Caco-2 (cell line): Measurements from ENCODE around the gene PDE3B. TPM values are rescaled to one million over a fixed set of nuclear protein-coding genes. Genes with fewer than 3 reads are reported as not detected.

Experiments used
- BruUV-seq: library from RNA; stranded (reverse); fragments of 400-500 nt; replicated peaks from 2 replicates; lab custom pipeline; 2021; lab: Mats Ljungman, UMichigan
- CTCF ChIA-PET: fragments of 300-600 bp; sonication (Branson Sonifier 250); formaldehyde crosslinking; loops from one replicate; lab custom pipeline; 2022; ENCODE audit warnings: antibody characterized with exemption; lab: Charles Lee
- POLR2A ChIA-PET: fragments of 300-600 bp; sonication (Branson Sonifier 250); formaldehyde crosslinking; loops from one replicate; lab custom pipeline; 2022; ENCODE audit warnings: antibody characterized with exemption; lab: Charles Lee
- DNase-seq, 2 experiments: peaks; one replicate each; pipeline versions ENCODE4 v3.0.0 to v3.0.0-alpha.2; 2020 to 2022
- H3K27me3 ChIP-seq: replicated peaks from 2 replicates; pipeline ENCODE4 v1.6.0; 2011; ENCODE audit warnings: low read length; ENCODE audit not compliant: control insufficient read depth, insufficient read depth
- H3K36me3 ChIP-seq: 2 replicates; pipeline ENCODE4 v1.5.1; 2011; ENCODE audit warnings: low read length; ENCODE audit not compliant: control insufficient read depth, insufficient read depth
- H3K4me1 ChIP-seq: fragments of 250-450 bp; sonication (Bioruptor Pico); 2 replicates; pipeline ENCODE4 v1.5.1; 2020; ENCODE audit warnings: mild to moderate bottlenecking
- H3K4me3 ChIP-seq: 2 replicates; pipeline ENCODE4 v1.5.1; 2011; ENCODE audit warnings: low read depth, mild to moderate bottlenecking, control low read depth, low read length
- H3K9me3 ChIP-seq: fragments of 250-450 bp; sonication (Bioruptor Pico); 2 replicates; pipeline ENCODE4 v1.5.1; 2020; ENCODE audit warnings: mild to moderate bottlenecking, moderate library complexity
- H3K27ac Mint-ChIP-seq: one replicate; pipeline ENCODE4 v1.8.0; 2022; ENCODE audit warnings: mixed read lengths; ENCODE audit not compliant: unreplicated experiment
- H3K27me3 Mint-ChIP-seq: one replicate; pipeline ENCODE4 v1.8.0; 2022; ENCODE audit warnings: mixed read lengths; ENCODE audit not compliant: insufficient read depth, unreplicated experiment
- H3K36me3 Mint-ChIP-seq: one replicate; pipeline ENCODE4 v1.8.0; 2022; ENCODE audit warnings: mild to moderate bottlenecking, mixed read lengths; ENCODE audit not compliant: insufficient read depth, unreplicated experiment
- H3K4me1 Mint-ChIP-seq: one replicate; pipeline ENCODE4 v1.8.0; 2022; ENCODE audit warnings: low read depth, mixed read lengths; ENCODE audit not compliant: unreplicated experiment
- H3K4me3 Mint-ChIP-seq: one replicate; pipeline ENCODE4 v1.8.0; 2022; ENCODE audit warnings: mild to moderate bottlenecking, moderate library complexity, mixed read lengths; ENCODE audit not compliant: unreplicated experiment
- H3K9me3 Mint-ChIP-seq: one replicate; pipeline ENCODE4 v1.8.0; 2022; ENCODE audit warnings: mixed read lengths; ENCODE audit not compliant: unreplicated experiment
- CTCF ChIP-seq, 2 experiments: fragments of 200-600 bp in 1 of 2; IDR thresholded peaks; 1 replicate in 1 of 2; 2 replicates in 1 of 2; pipeline versions ENCODE4 v1.5.1 to v1.8.0; 2011 to 2022; ENCODE audit warnings: antibody characterized with exemption in 1 of 2, control low read depth in 1 of 2, inconsistent platforms in 1 of 2, low read depth in 1 of 2, low read length in 1 of 2, mild to moderate bottlenecking in 1 of 2, moderate library complexity in 1 of 2; ENCODE audit not compliant: insufficient read depth in 1 of 2, severe bottlenecking in 1 of 2, unreplicated experiment in 1 of 2
- intact Hi-C: fragments of 100-400 bp; cut with micrococcal nuclease; formaldehyde crosslinking; loops from one replicate; pipeline ENCODE4 v1.10.0; 2022; ENCODE audit not compliant: unreplicated experiment
- total RNA-seq: library from RNA; stranded (reverse); gene quantifications from 2 replicates; pipeline ENCODE4 v1.2.3, GENCODE V29; 2022

PDE3B gene
- total RNA-seq, 1 experiment from 2014 or later = 21.8 TPM

- no peaks in the 10 kb centered on the region for H3K9me3 Mint-ChIP-seq
Observed at GRCh38 chr11:14644226-14645014, 816 bp downstream of the PDE3B start.

GRCh38 chr11:14645015-14645912 is 1.7 kb downstream of the PDE3B start:
- Histone ChIP-seq H3K4me3 (peak overlapping the region; percentile 97), H3K4me1 (peaks cover 17% of the 10 kb centered on the region; the same call in 1 of the 2 replicates), H3K36me3 (no peaks in the 10 kb centered on the region), H3K9me3 (no peaks in the 10 kb centered on the region), H3K27me3 (no peaks in the 10 kb centered on the region; the same call in 1 of the 2 replicates)
- no peak for DNase-seq
- peak overlapping the region; percentile 65 for H3K4me3 Mint-ChIP-seq
- peak overlapping the region; percentile 62 for H3K27ac Mint-ChIP-seq
- H3K4me1 Mint-ChIP-seq = peaks cover 8% of the 10 kb centered on the region
- TSS peak; percentile 52 for BruUV-seq
- no peaks in the 10 kb centered on the region for H3K9me3 Mint-ChIP-seq
- H3K27me3 Mint-ChIP-seq = no peaks in the 10 kb centered on the region
- no peak for TF ChIP-seq CTCF (IDR thresholded peaks at IDR 0.05; ENCODE audit: insufficient read depth in 1 of 2, low read depth in 1 of 2, low read length in 1 of 2, severe bottlenecking in 1 of 2, unreplicated experiment in 1 of 2)
- intact Hi-C loops = loop anchor here (10.0 kb wide), 1 partner anchor 130 kb away; no protein-coding TSS in a partner anchor
- ChIA-PET CTCF (interaction anchor here (0.6 to 1.3 kb wide), 5 partner anchors 15 to 263 kb away, joined by 3 to 12 read pairs (median 3); no protein-coding TSS in a partner anchor), POLR2A (interaction anchor here (0.7 to 0.8 kb wide), 2 partner anchors 125 to 246 kb away, joined by 3 read pairs; partner anchors contain the start of genes CYP2R1 and PSMA1)
- H3K36me3 Mint-ChIP-seq = peaks cover under 1% of the 10 kb centered on the region

More at GRCh38 chr11:14644226-14645014, 816 bp downstream of the PDE3B start:
- Mint-ChIP-seq H3K4me3 (peak overlapping the region; percentile 65), H3K27me3 (no peaks in the 10 kb centered on the region), H3K36me3 (no peaks in the 10 kb centered on the region), H3K27ac (peak overlapping the region; percentile 62), H3K4me1 (peaks cover 15% of the 10 kb centered on the region)
- BruUV-seq = no TSS peak
- Histone ChIP-seq H3K27me3 (no peaks in the 10 kb centered on the region), H3K4me1 (peaks cover 17% of the 10 kb centered on the region; the same call in 1 of the 2 replicates), H3K36me3 (no peaks in the 10 kb centered on the region), H3K4me3 (peak overlapping the region; percentile 97), H3K9me3 (no peaks in the 10 kb centered on the region)
- peak; percentile 53 to 71 for DNase-seq
- TF ChIP-seq CTCF (IDR thresholded peaks at IDR 0.05; ENCODE audit: insufficient read depth in 1 of 2, low read depth in 1 of 2, low read length in 1 of 2, severe bottlenecking in 1 of 2, unreplicated experiment in 1 of 2) = peak in 1 of 2 experiments; percentile 13
- intact Hi-C loops = loop anchor here (1.0 to 10.0 kb wide), 4 partner anchors 62 to 130 kb away; partner anchors contain the start of gene PSMA1
- ChIA-PET CTCF (interaction anchor here (0.6 to 1.3 kb wide), 6 partner anchors 15 to 264 kb away, joined by 3 to 12 read pairs (median 3); partner anchors contain the start of gene CYP2R1), POLR2A (interaction anchor here (0.6 to 1.0 kb wide), 6 partner anchors 13 to 247 kb away, joined by 3 to 6 read pairs (median 3); partner anchors contain the start of genes CYP2R1 and PSMA1)
